RWPE2 (cell line): ENCODE data around the gene CD38.

Experiments
- ATAC-seq: fragments of 200-7000 bp; cut with Tn5 transposase; 3 replicates; pipeline ENCODE4 v1.9.1; 2021; ENCODE audit warnings: low read depth
- DNase-seq: peaks from one replicate; pipeline ENCODE4 v3.0.0-alpha.2; 2020; ENCODE audit warnings: low spot score
- H3K27ac ChIP-seq: fragments of 450-650 bp; 2 replicates; pipeline ENCODE4 v1.5.1; 2017; ENCODE audit warnings: mild to moderate bottlenecking; ENCODE audit not compliant: poor library complexity, severe bottlenecking
- H3K27me3 ChIP-seq: fragments of 250-450 bp; sonication (Bioruptor Pico); 2 replicates; pipeline ENCODE4 v1.5.1; 2021; ENCODE audit warnings: mild to moderate bottlenecking, moderate library complexity; ENCODE audit not compliant: insufficient read depth, poor library complexity, severe bottlenecking
- H3K36me3 ChIP-seq: fragments of 250-450 bp; sonication (Bioruptor Pico); 2 replicates; pipeline ENCODE4 v1.5.1; 2020; ENCODE audit warnings: low read depth, mild to moderate bottlenecking, moderate library complexity
- H3K4me1 ChIP-seq: fragments of 250-450 bp; sonication (Bioruptor Pico); 2 replicates; pipeline ENCODE4 v1.5.1; 2021; ENCODE audit warnings: mild to moderate bottlenecking, moderate library complexity; ENCODE audit not compliant: insufficient read depth, poor library complexity, severe bottlenecking
- H3K4me3 ChIP-seq: fragments of 250-450 bp; sonication (Bioruptor Pico); 2 replicates; pipeline ENCODE4 v1.5.1; 2021; ENCODE audit warnings: mild to moderate bottlenecking, moderate library complexity; ENCODE audit not compliant: severe bottlenecking
- H3K9me3 ChIP-seq: fragments of 250-450 bp; sonication (Bioruptor Pico); 2 replicates; pipeline ENCODE4 v1.5.1; 2021; ENCODE audit warnings: mild to moderate bottlenecking, moderate library complexity; ENCODE audit not compliant: severe bottlenecking
- TF ChIP-seq, protein P1 (sequence below): fragments of 450-650 bp; IDR thresholded peaks from one replicate; pipeline ENCODE4 v1.5.1; 2017; ENCODE audit warnings: mild to moderate bottlenecking, moderate library complexity; ENCODE audit not compliant: poor library complexity, severe bottlenecking

CD38 gene

DNA sequence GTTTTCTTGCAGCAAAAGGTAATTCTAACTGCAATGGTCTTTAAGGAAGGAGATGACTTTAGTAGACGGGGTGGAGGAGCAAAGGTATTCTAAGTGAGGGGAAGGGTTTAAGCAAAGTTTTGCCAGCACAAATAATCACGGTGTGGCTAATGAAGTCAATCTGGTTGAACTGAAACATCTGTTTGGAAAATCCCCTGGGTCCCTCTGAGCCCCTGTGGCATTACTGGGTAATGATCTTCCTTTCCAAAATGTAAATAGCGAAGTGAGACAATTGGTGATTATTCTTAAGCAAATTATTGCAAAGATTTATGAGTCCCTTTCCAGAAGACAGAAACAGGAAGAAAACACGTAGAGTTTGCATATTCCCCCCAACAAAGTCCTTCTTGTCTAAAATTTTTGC is 113.2 kb downstream of the CD38 start:
- H3K36me3 ChIP-seq = no peaks in the 10 kb centered on the region
- no peaks in the 10 kb centered on the region for H3K27me3 ChIP-seq
- H3K4me3 ChIP-seq = no peak overlapping the region
- H3K9me3 ChIP-seq = no peaks in the 10 kb centered on the region
- TF ChIP-seq, protein P1, sequence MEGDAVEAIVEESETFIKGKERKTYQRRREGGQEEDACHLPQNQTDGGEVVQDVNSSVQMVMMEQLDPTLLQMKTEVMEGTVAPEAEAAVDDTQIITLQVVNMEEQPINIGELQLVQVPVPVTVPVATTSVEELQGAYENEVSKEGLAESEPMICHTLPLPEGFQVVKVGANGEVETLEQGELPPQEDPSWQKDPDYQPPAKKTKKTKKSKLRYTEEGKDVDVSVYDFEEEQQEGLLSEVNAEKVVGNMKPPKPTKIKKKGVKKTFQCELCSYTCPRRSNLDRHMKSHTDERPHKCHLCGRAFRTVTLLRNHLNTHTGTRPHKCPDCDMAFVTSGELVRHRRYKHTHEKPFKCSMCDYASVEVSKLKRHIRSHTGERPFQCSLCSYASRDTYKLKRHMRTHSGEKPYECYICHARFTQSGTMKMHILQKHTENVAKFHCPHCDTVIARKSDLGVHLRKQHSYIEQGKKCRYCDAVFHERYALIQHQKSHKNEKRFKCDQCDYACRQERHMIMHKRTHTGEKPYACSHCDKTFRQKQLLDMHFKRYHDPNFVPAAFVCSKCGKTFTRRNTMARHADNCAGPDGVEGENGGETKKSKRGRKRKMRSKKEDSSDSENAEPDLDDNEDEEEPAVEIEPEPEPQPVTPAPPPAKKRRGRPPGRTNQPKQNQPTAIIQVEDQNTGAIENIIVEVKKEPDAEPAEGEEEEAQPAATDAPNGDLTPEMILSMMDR = no peak
- ATAC-seq = no peak
- DNase-seq = no peak
- H3K4me1 ChIP-seq = peaks cover 30% of the 10 kb centered on the region
- no peak overlapping the region for H3K27ac ChIP-seq

DNA sequence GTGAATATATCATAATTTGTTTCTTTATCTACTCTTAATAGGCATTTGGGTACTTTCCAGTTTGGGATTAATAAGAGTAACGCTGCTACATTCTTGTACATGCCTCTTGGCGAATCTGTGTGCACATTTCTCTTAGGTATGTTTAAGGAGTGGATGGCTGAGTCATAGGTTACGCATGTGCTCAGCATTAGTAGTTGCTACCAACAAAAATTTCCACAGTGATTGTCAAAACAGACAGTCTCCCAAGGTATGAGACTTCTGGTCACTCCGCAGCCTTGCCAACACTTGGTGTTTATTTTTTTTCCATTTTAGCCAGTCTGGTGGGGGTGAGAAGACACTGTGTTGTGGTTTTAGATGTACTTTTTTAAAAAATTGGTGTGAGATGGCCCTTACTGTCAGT is 115.8 kb downstream of the CD38 start:
- H3K27ac ChIP-seq = peak overlapping the region; percentile 95

DNA sequence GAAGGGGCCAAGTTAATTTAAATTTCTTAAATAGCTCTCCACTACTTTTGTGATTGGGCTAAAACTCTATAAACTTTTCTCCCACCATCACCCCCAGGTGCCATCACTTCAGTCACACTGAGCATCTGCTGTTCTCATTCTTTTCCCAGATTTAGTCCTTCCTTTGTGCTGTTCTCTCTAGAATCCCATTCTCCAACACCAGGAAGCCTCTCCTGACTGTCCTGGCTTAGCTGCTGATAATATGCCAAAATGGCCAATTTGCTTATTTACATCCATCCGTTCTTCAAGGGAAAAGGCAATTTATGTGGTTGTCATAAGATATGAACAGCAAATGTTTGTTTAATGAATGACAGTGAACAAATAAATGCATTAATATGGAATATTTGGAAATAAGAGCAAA is 116.3 kb downstream of the CD38 start:
- Histone ChIP-seq H3K4me3 (no peak overlapping the region), H3K27ac (peak overlapping the region; percentile 95), H3K4me1 (peaks cover 42% of the 10 kb centered on the region), H3K27me3 (no peaks in the 10 kb centered on the region), H3K9me3 (no peaks in the 10 kb centered on the region), H3K36me3 (no peaks in the 10 kb centered on the region)
- no peak for DNase-seq
- ATAC-seq = no peak
- TF ChIP-seq, protein P1 = no peak

More for the DNA sequence above, 115.8 kb downstream of the CD38 start:
- DNase-seq (peak; percentile 76), ATAC-seq (peak; percentile 95)
- Histone ChIP-seq H3K27me3 (no peaks in the 10 kb centered on the region), H3K36me3 (no peaks in the 10 kb centered on the region), H3K9me3 (no peaks in the 10 kb centered on the region), H3K4me1 (peaks cover 39% of the 10 kb centered on the region), H3K4me3 (no peak overlapping the region)
- TF ChIP-seq, protein P1 = no peak

DNA sequence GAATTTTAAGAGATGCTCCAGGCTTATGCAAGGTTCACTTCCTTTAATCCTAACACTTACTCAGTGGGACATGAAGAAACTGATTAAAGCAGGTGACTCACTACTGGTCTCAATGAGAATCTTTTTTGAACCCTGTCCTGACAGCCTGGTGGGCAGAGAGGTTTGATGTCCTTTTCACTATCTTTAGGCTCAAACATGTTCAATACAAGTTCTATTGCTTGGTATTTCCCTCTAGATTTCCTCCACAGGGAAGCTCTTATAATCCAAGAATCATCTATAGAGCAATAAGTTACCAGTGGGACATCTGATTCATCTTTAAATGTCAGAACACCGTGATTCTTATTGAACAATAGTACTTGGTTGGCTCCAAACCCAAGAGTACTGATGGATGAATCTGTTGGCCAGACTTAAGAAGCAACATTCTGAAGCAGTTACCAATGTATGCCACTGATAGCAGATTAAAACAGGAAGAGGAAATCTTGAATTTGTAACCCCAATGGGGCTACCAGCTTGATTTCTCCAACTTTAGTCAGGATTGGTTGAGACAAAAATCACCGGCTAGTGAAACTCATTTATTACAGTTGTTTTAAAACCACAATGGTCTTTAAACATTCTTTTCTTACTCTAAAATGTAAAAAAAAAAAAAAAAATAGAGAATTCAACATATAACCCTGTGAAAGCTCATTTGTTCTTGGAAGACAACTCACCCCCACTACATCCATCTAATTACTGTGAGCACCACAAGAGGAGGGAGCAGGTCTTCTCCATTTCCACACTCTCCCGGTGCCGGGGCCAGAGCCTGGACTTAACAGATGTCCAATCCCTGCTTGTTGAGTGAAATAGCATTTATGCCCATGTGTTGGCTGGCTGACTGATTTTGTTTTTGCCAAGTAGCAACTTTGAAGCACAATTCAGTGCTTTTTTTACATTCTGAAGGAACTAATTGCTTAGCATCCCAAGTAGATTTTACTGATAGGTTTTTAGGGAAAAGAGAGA is 117.1 kb downstream of the CD38 start:
- TF ChIP-seq, protein P1 = no peak
- Histone ChIP-seq H3K9me3 (no peaks in the 10 kb centered on the region), H3K4me3 (no peak overlapping the region), H3K36me3 (no peaks in the 10 kb centered on the region), H3K4me1 (peaks cover 42% of the 10 kb centered on the region), H3K27me3 (no peaks in the 10 kb centered on the region), H3K27ac (peak overlapping the region; percentile 95)
- DNase-seq = no peak
- peak; percentile 27; the same call in 2 of the 3 replicates for ATAC-seq

DNA sequence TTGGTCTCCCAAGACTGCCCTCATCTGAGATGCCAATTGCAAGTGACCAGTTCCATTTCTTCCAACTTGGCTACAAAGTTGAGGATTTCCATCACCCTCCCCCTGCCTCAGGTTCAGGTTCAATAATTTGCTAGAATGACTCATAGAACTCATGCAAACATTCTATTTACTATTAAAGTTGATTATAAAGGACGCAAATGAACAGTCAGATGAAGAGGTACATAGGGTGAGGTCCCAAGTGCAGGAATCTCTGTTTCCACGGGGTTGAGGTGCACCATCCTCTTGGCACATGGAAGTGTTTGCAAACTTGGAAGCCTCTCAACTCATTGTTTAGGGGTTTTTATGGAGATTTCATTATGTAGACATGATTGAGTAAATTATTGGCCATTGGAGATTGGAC is 119.4 kb downstream of the CD38 start:
- ATAC-seq (no peak), DNase-seq (no peak)
- TF ChIP-seq, protein P1 = no peak
- H3K4me3 ChIP-seq = no peak overlapping the region
- H3K9me3 ChIP-seq = no peaks in the 10 kb centered on the region
- peak overlapping the region; percentile 95 for H3K27ac ChIP-seq
- H3K36me3 ChIP-seq = no peaks in the 10 kb centered on the region
- H3K27me3 ChIP-seq = no peaks in the 10 kb centered on the region
- peaks cover 42% of the 10 kb centered on the region for H3K4me1 ChIP-seq
